Endothelial cell of umbilical vein (primary cell): ENCODE results near the gene SPAG8.

Experiments used
- CTCF ChIP-seq, 2 donors: IDR thresholded peaks; 1 replicate in 1 of 2; 2 replicates in 1 of 2; pipeline ENCODE4 v1.5.1; 2011; ENCODE audit warnings: low read length in 2 of 2, mild to moderate bottlenecking in 2 of 2, moderate library complexity in 2 of 2, control low read depth in 1 of 2, inconsistent platforms in 1 of 2, low read depth in 1 of 2; ENCODE audit not compliant: insufficient read depth in 1 of 2; ENCODE audit errors: extremely low read depth in 1 of 2
- EZH2 ChIP-seq: IDR thresholded peaks from 2 replicates; pipeline ENCODE4 v1.6.1; 2012; ENCODE audit warnings: borderline replicate concordance, low read depth, mild to moderate bottlenecking, moderate library complexity, low read length, inconsistent platforms; ENCODE audit not compliant: severe bottlenecking
- POLR2AphosphoS5 ChIP-seq: IDR thresholded peaks from 2 replicates; pipeline ENCODE4 v1.6.1; 2012; ENCODE audit warnings: low read depth, mild to moderate bottlenecking, control low read depth, low read length, moderate library complexity; ENCODE audit not compliant: insufficient read depth

- TF ChIP-seq CTCF (IDR thresholded peaks at IDR 0.05; ENCODE audit: extremely low read depth in 1 of 2, insufficient read depth in 1 of 2, low read depth in 1 of 2, low read length in 2 of 2) (no peak), POLR2AphosphoS5 (no peak), EZH2 (no peak)
These were observed 6.0 kb downstream of the SPAG8 start for GRCh38 chr9:35806101-35806500.
